Fibroblast of skin of scalp (primary cell): ENCODE results near the gene ALOX15B.

Experiments used
- DNase-seq: peaks from one replicate; pipeline ENCODE4 v3.0.0-alpha.2; 2013

ALOX15B gene

GRCh38 chr17:8013731-8014557 lies 24.9 kb upstream of the ALOX15B start:
- DNase-seq = no peak

GRCh38 chr17:8014558-8014850 lies 24.4 kb upstream of the ALOX15B start:
- no peak for DNase-seq

- DNase-seq = no peak
Observed at GRCh38 chr17:8015236-8015956, 23.5 kb upstream of the ALOX15B start.

- DNase-seq = no peak
Observed at GRCh38 chr17:8015957-8016631, 22.8 kb upstream of the ALOX15B start.

GRCh38 chr17:8016632-8017424 lies 22.0 kb upstream of the ALOX15B start:
- DNase-seq = no peak

GRCh38 chr17:8018436-8018835 lies 20.4 kb upstream of the ALOX15B start:
- no peak for DNase-seq

GRCh38 chr17:8019166-8019565 lies 19.7 kb upstream of the ALOX15B start:
- no peak for DNase-seq

- no peak for DNase-seq
Observed at GRCh38 chr17:8019665-8020650, 18.9 kb upstream of the ALOX15B start.

GRCh38 chr17:8020776-8021564 lies 17.9 kb upstream of the ALOX15B start:
- no peak for DNase-seq

GRCh38 chr17:8021565-8022359 lies 17.1 kb upstream of the ALOX15B start:
- no peak for DNase-seq

GRCh38 chr17:8022360-8023003 lies 16.4 kb upstream of the ALOX15B start:
- peak; percentile 20 for DNase-seq

GRCh38 chr17:8024161-8024560 lies 14.7 kb upstream of the ALOX15B start:
- peak; percentile 12 for DNase-seq

GRCh38 chr17:8025176-8025911 lies 13.5 kb upstream of the ALOX15B start:
- no peak for DNase-seq

GRCh38 chr17:8029121-8029520 lies 9.7 kb upstream of the ALOX15B start:
- no peak for DNase-seq

- DNase-seq = no peak
Observed at GRCh38 chr17:8031261-8031661, 7.6 kb upstream of the ALOX15B start.

GRCh38 chr17:8031950-8032349 lies 6.9 kb upstream of the ALOX15B start:
- no peak for DNase-seq

- DNase-seq = no peak
Observed at GRCh38 chr17:8032442-8032841, 6.4 kb upstream of the ALOX15B start.

- DNase-seq = no peak
Observed at GRCh38 chr17:8039611-8040168, 831 bp downstream of the ALOX15B start.
